C4-2B (cell line): Measurements from ENCODE around the gene PPIG.

Source experiments
- H3K27ac ChIP-seq: fragments of 450-650 bp; 2 replicates; pipeline ENCODE4 v1.5.1; 2017
- ZFX ChIP-seq: fragments of 450-650 bp; IDR thresholded peaks from 2 replicates; pipeline ENCODE4 v1.6.1; 2017
- TF ChIP-seq, protein P1 (sequence below): fragments of 450-650 bp; conservative IDR thresholded peaks from 2 replicates; pipeline ENCODE4 v1.5.1; 2017; ENCODE audit warnings: mild to moderate bottlenecking

The PPIG gene

DNA sequence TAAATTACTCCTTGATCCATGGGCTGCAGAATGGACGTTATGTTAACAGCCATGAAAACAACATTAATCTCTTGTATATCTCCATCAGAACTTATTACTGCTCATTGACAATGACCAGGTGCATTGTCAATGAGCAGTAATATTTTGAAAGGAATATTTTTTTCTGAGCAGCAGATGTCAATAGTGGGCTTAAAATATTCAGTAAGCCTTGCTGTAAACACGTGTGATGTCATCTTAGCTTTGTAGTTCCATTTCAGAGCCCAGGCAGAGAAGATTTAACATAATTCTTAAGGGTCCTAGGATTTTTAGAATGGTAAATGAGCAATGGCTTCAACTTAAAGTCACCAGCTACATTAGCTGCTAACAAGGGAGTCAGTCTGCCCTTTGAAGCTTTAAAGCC is 83.4 kb downstream of the PPIG start:
- no peak overlapping the region for H3K27ac ChIP-seq
- no peak for TF ChIP-seq ZFX
- TF ChIP-seq, protein P1, sequence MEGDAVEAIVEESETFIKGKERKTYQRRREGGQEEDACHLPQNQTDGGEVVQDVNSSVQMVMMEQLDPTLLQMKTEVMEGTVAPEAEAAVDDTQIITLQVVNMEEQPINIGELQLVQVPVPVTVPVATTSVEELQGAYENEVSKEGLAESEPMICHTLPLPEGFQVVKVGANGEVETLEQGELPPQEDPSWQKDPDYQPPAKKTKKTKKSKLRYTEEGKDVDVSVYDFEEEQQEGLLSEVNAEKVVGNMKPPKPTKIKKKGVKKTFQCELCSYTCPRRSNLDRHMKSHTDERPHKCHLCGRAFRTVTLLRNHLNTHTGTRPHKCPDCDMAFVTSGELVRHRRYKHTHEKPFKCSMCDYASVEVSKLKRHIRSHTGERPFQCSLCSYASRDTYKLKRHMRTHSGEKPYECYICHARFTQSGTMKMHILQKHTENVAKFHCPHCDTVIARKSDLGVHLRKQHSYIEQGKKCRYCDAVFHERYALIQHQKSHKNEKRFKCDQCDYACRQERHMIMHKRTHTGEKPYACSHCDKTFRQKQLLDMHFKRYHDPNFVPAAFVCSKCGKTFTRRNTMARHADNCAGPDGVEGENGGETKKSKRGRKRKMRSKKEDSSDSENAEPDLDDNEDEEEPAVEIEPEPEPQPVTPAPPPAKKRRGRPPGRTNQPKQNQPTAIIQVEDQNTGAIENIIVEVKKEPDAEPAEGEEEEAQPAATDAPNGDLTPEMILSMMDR: no peak

DNA sequence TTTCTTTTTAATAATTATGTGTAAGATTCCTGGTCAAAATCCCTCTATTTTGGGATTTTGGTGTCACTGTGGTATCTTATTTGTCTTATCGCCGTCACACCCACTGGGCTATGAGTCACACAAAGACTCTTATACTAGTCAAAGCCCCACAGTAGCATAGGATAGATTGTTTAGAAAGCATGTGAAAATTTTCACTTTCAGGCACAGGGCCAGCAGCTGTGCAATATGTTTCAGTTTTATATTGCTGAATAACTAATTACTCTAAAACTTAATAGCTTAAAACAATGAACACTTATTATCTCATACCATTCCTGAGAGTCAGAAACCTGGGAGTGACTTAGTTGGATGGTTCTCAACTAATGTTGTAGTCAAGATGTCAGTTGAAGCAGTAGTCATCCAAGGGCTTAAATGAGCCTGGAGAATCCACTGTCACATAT is 86.1 kb downstream of the PPIG start:
- H3K27ac ChIP-seq: no peak overlapping the region
- TF ChIP-seq, protein P1: no peak
- TF ChIP-seq ZFX: no peak

- no peak for TF ChIP-seq ZFX
- TF ChIP-seq, protein P1: no peak
- no peak overlapping the region for H3K27ac ChIP-seq
These were observed 86.8 kb downstream of the PPIG start for GRCh38 chr2:169670937-169671336.

- H3K27ac ChIP-seq: no peak overlapping the region
- TF ChIP-seq ZFX: no peak
- TF ChIP-seq, protein P1: no peak
These were observed 88.3 kb downstream of the PPIG start for GRCh38 chr2:169672406-169672805.

DNA sequence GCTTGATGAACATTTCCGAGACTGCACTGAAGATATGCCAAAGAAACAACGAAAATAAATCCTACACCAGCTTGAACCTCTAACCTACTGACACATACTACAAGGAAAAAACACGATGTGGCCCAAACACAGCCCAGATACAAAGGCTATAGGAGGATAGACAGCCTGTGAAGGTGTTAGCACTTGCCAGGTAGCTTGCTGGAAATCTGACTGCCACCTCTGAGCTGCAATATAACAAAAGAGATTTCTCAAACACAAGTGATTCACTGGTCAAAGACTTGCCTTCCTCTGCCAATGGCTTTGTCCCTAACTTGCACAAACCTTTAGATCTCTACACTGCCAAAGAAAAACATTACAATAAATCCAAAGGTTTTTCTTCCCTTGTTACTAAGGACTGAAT is 89.0 kb downstream of the PPIG start:
- TF ChIP-seq ZFX: no peak
- TF ChIP-seq, protein P1: no peak

DNA sequence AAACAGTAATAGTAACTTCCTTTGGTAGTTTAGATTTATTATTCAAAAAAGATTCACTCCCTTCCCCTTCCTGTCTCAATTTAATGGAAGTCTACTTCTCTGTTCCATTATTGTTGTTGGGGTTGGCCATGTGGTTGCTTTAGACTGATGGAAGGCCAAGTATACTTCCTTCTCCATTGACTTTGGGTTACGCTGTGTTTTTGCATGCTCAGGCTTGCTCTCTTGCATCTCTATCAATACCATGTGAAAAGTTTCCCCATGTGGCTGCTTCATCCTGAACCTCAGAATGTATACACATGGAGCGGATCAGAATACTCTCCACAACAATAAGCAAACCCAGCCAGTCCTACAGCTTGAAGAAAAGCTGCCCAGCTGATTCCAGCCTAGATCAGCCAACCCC is 89.8 kb downstream of the PPIG start:
- H3K27ac ChIP-seq: no peak overlapping the region
- TF ChIP-seq, protein P1: no peak
- no peak for TF ChIP-seq ZFX

More for the DNA sequence above, 89.0 kb downstream of the PPIG start:
- H3K27ac ChIP-seq: no peak overlapping the region

DNA sequence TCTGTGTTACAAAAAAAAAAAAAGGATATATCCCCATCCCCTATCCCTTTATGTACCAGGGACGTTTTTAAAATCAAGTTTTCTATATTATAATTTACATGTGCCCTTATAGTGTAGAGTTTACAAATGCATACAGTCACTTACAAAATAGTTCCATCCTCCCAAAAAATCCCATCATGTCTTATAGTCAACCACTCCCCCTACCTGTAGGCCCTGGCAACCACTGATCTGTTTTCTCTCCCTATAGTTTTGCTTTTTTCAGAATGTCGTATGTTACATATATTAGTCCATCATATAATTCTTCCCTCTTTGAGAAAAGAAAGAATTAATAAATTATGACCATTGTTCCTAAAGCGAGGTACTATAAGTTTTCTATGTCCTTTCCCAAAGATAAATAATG is 92.2 kb downstream of the PPIG start:
- no peak for TF ChIP-seq ZFX
- TF ChIP-seq, protein P1: peak; percentile 31
- H3K27ac ChIP-seq: no peak overlapping the region
